Osteocyte (in vitro differentiated cells): ENCODE measurements around the gene SNAI3. TPM values are rescaled to one million over a fixed set of nuclear protein-coding genes. Genes with fewer than 3 reads are reported as not detected.
A peak's percentile ranks its signal among the peaks of the same experiment; 100 is the strongest.

Source experiments
- DNase-seq: peaks from one replicate; pipeline ENCODE4 v3.0.0; 2021; ENCODE audit warnings: mixed read lengths; ENCODE audit not compliant: unreplicated experiment; ENCODE audit errors: extremely low spot score
- H3K27ac Mint-ChIP-seq: one replicate; pipeline ENCODE4 v1.8.0; 2021; ENCODE audit warnings: mild to moderate bottlenecking, mixed read lengths; ENCODE audit not compliant: unreplicated experiment
- H3K27me3 Mint-ChIP-seq: one replicate; pipeline ENCODE4 v1.8.0; 2021; ENCODE audit warnings: mixed read lengths; ENCODE audit not compliant: unreplicated experiment
- H3K36me3 Mint-ChIP-seq: one replicate; pipeline ENCODE4 v1.8.0; 2021; ENCODE audit warnings: mixed read lengths; ENCODE audit not compliant: unreplicated experiment
- H3K4me1 Mint-ChIP-seq: one replicate; pipeline ENCODE4 v1.8.0; 2021; ENCODE audit warnings: mixed read lengths; ENCODE audit not compliant: unreplicated experiment
- H3K4me3 Mint-ChIP-seq: one replicate; pipeline ENCODE4 v1.8.0; 2021; ENCODE audit warnings: mild to moderate bottlenecking, moderate library complexity, mixed read lengths; ENCODE audit not compliant: unreplicated experiment
- H3K9me3 Mint-ChIP-seq: one replicate; pipeline ENCODE4 v1.8.0; 2021; ENCODE audit warnings: mixed read lengths; ENCODE audit not compliant: unreplicated experiment
- total RNA-seq: library from RNA; stranded (reverse); gene quantifications from 2 replicates; pipeline ENCODE4 v1.2.1, GENCODE V29; 2021
- TF ChIP-seq, protein P1 (sequence below): fragments of 200-600 bp; sonication (generic); IDR thresholded peaks from 2 replicates; pipeline ENCODE4 v1.5.0; 2021; ENCODE audit warnings: antibody characterized with exemption, mild to moderate bottlenecking, moderate library complexity

Gene SNAI3
- total RNA-seq, 1 donor from 2014 or later: not detected

DNA sequence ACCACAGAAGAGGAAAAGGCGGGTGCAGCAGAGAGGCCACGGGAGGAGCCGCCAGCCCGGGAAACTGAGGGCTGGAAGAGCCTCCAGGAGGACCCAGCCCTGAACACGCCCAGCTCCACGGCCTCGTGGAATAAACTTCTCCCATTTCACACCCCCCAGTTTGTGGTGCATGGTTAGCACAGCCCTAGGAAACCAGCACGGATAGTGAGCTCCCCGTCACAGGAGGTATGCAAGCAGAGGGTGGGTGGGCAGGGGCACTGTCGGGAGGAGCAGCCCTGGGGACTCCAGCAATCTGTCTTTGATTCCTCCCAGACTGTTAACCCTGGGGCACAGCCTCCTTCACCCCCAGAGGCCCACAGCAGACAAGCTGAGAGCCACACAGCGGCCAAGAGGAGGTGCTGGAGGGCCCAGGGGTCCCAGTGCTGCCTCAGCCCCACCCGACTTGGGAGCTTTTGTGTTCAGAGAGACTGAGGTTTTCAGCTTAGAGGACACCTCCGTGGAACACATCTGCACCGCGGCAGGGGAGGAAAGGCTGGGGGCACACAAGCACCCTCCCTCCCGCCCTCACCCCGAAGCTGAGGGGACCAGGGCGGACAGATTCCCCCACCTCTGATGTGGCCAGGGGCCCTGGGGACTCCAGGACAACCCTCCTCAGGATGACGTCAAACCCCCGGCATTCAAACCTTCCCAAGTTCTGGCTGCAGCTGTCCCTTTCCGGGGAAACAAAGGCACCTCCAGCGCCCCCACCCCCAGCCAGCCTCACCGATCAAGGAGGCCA, 49.6 kb downstream of the SNAI3 start:
- TF ChIP-seq, protein P1, sequence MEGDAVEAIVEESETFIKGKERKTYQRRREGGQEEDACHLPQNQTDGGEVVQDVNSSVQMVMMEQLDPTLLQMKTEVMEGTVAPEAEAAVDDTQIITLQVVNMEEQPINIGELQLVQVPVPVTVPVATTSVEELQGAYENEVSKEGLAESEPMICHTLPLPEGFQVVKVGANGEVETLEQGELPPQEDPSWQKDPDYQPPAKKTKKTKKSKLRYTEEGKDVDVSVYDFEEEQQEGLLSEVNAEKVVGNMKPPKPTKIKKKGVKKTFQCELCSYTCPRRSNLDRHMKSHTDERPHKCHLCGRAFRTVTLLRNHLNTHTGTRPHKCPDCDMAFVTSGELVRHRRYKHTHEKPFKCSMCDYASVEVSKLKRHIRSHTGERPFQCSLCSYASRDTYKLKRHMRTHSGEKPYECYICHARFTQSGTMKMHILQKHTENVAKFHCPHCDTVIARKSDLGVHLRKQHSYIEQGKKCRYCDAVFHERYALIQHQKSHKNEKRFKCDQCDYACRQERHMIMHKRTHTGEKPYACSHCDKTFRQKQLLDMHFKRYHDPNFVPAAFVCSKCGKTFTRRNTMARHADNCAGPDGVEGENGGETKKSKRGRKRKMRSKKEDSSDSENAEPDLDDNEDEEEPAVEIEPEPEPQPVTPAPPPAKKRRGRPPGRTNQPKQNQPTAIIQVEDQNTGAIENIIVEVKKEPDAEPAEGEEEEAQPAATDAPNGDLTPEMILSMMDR: no peak
- Mint-ChIP-seq H3K27me3 (peaks cover 8% of the 10 kb centered on the region), H3K9me3 (no peaks in the 10 kb centered on the region), H3K4me1 (peaks cover 8% of the 10 kb centered on the region), H3K36me3 (peaks cover 8% of the 10 kb centered on the region), H3K4me3 (no peak overlapping the region), H3K27ac (no peak overlapping the region)
- DNase-seq: no peak

DNA sequence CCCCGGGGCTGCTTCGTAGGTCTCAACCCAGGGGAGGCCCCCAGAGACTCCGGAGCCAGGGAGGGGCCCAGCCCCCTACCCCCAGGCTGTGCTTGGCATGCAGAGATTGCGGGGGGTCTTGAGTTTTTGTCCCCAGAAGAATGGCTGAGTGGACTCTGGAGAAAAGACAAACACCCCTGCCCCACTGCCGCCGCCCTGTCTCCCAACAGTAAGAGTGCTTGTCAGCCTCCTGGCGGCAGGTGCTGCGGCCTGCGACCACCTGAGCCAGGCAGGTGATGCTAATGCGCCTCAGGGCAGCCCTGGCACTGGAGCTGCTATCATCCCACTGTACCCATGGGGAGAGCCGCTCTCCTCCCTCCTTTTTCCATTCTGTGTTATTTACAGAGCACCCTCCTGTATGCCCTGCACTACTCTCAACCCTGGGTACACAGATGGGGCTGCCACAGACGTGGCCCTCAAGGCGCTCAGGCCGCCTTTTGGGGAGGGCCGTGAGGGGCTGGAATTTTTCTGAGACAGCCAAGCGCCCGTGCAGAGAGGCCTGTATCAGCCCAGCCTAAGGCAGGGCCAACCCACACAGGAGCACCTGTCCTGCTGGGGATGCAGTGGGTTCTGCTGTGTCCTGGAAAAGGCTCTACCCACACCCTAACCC, 50.5 kb downstream of the SNAI3 start:
- Mint-ChIP-seq H3K9me3 (no peaks in the 10 kb centered on the region), H3K27me3 (peaks cover 8% of the 10 kb centered on the region), H3K36me3 (peaks cover 11% of the 10 kb centered on the region), H3K4me1 (peaks cover 8% of the 10 kb centered on the region), H3K27ac (no peak overlapping the region), H3K4me3 (no peak overlapping the region)
- DNase-seq: no peak
- TF ChIP-seq, protein P1: no peak

DNA sequence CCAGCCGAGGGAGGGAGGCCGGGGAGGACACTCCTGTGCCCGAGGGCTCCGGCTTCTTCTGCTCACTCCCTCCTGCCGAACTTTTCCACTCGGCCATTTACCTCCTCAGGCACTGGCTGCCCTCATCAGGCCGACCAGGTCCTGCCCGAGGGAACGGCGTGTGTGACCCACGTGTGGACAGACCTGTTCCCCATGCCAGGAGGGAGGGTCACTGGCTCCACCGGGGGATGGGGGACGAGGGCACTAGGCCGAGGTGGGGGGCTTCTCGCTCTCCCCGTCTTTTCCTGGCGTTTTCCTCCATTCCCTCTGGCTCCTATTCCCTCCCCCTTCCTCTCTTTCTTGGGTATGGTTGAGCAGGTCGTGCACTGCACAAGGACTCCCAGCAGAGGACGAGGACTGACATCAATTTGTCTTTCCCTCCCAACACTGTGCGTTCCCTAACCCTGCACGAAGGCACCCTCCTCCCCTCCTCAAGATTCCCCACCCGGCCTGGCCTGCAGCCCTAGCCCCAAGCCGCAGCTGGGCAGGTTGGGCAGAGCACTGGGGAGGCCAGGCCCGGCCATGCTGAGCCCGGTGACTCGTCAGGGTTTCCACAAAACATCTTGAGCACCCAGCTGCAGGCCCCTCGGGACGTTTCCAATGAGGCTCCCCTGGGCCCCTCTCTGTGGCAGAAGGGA, 51.2 kb downstream of the SNAI3 start:
- no peaks in the 10 kb centered on the region for H3K9me3 Mint-ChIP-seq
- H3K4me3 Mint-ChIP-seq: peak overlapping the region; percentile 22
- no peak overlapping the region for H3K27ac Mint-ChIP-seq
- DNase-seq: no peak
- H3K4me1 Mint-ChIP-seq: peaks cover 8% of the 10 kb centered on the region
- H3K36me3 Mint-ChIP-seq: peaks cover 14% of the 10 kb centered on the region
- TF ChIP-seq, protein P1: no peak
- peaks cover 3% of the 10 kb centered on the region for H3K27me3 Mint-ChIP-seq

DNA sequence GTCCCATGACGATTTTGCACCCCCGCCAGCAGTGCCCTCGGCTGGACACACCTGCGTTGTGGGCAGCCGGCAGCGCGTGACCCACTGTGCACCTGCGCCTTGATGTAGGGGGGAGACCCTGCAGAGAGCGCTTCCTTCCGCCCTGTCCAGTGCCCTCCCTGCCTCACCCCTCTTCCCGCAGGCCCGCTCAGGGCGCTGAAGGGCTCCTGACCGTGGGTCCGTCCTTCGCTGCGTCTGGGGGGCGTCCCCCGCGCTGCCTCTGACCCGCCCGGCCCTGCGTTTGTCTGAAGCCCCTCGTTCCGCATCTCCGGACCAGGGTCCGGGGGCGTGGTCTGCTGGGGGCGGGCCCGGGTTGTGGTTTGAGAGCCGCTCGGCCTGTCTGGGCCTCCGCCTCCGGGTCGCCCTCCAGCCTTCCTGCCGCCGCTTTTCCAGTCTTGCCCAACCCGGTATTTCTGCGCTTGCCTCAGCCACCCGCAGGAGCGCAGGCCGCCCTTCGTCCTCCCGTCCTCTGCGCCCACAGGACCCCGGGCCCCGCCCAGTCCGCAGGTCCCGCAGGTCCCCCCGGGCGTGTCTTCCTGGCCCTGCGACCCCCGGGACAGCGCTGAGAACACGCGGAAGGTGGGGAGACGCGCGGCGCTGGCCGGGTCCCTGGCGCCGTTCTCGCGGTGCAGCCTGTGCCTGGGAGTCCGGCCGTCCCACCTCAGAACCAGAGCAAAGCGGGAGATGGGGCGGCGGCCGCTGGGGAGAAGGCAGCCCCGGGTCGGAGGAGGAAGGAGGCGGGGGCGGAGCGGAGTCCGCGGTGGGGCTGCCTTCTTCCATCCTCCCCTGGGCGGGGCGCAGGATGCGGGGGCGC, 51.9 kb downstream of the SNAI3 start:
- TF ChIP-seq, protein P1: no peak
- peak overlapping the region; percentile 35 for H3K4me3 Mint-ChIP-seq
- no peak overlapping the region for H3K27ac Mint-ChIP-seq
- DNase-seq: no peak
- no peaks in the 10 kb centered on the region for H3K9me3 Mint-ChIP-seq
- H3K4me1 Mint-ChIP-seq: peaks cover 8% of the 10 kb centered on the region
- H3K36me3 Mint-ChIP-seq: peaks cover 16% of the 10 kb centered on the region
- H3K27me3 Mint-ChIP-seq: no peaks in the 10 kb centered on the region
